Mesenchymal stem cell (in vitro differentiated cells and primary cell): Measurements from ENCODE around the gene VEPH1.

Experiments
- DNase-seq: peaks from one replicate; pipeline ENCODE4 v3.0.0-alpha.2; 2013
- H2AFZ ChIP-seq: one replicate; pipeline ENCODE4 v1.6.1; 2013; ENCODE audit warnings: low read depth, mild to moderate bottlenecking, control low read depth, inconsistent platforms, low read length, moderate library complexity
- H2AK5ac ChIP-seq: 2 replicates; pipeline ENCODE4 v1.6.1; 2013; ENCODE audit warnings: low read length, moderate library complexity, mild to moderate bottlenecking, inconsistent platforms; ENCODE audit not compliant: severe bottlenecking
- H2BK120ac ChIP-seq: one replicate; pipeline ENCODE4 v1.6.1; 2013; ENCODE audit warnings: low read depth, mild to moderate bottlenecking, inconsistent platforms, low read length, moderate library complexity
- H2BK12ac ChIP-seq, 2 experiments: one replicate each; pipeline ENCODE4 v1.6.1; 2013; ENCODE audit warnings: inconsistent platforms in 2 of 2, low read length in 2 of 2, mild to moderate bottlenecking in 2 of 2, moderate library complexity in 2 of 2, control low read depth in 1 of 2
- H2BK15ac ChIP-seq: one replicate; pipeline ENCODE4 v1.6.1; 2013; ENCODE audit warnings: mild to moderate bottlenecking, low read depth, inconsistent platforms; ENCODE audit not compliant: poor library complexity, severe bottlenecking
- H2BK5ac ChIP-seq: 2 replicates; pipeline ENCODE4 v1.6.1; 2013; ENCODE audit warnings: low read depth, mild to moderate bottlenecking, low read length, control low read depth, inconsistent platforms; ENCODE audit not compliant: poor library complexity, severe bottlenecking
- H3K14ac ChIP-seq, 2 experiments: one replicate each; pipeline ENCODE4 v1.6.1; 2013; ENCODE audit warnings: inconsistent platforms in 2 of 2, low read length in 2 of 2, control low read depth in 1 of 2, mild to moderate bottlenecking in 1 of 2, moderate library complexity in 1 of 2
- H3K18ac ChIP-seq, 2 experiments: one replicate each; pipeline ENCODE4 v1.6.1; 2013; ENCODE audit warnings: inconsistent platforms in 2 of 2, low read length in 2 of 2, control low read depth in 1 of 2, low read depth in 1 of 2, mild to moderate bottlenecking in 1 of 2
- H3K23ac ChIP-seq, 2 experiments: one replicate each; pipeline ENCODE4 v1.6.1; 2013; ENCODE audit warnings: inconsistent platforms in 2 of 2, low read length in 2 of 2, mild to moderate bottlenecking in 2 of 2, moderate library complexity in 2 of 2, control low read depth in 1 of 2
- H3K27ac ChIP-seq: 2 replicates; pipeline ENCODE4 v1.5.1; 2013; ENCODE audit warnings: mild to moderate bottlenecking, moderate library complexity, low read length, control low read depth, inconsistent platforms; ENCODE audit not compliant: poor library complexity, severe bottlenecking
- H3K27me3 ChIP-seq, 2 experiments: 2 replicates each; pipeline versions ENCODE4 v1.6.1 to v1.7.0; 2013; ENCODE audit warnings: low read length in 2 of 2, mild to moderate bottlenecking in 2 of 2, moderate library complexity in 2 of 2, control low read depth in 1 of 2, inconsistent platforms in 1 of 2; ENCODE audit not compliant: control insufficient read depth in 1 of 2, insufficient read depth in 1 of 2
- H3K36me3 ChIP-seq, 2 experiments: 2 replicates each; pipeline versions ENCODE4 v1.6.1 to v1.7.0; 2013; ENCODE audit warnings: low read length in 2 of 2, control low read depth in 1 of 2, inconsistent platforms in 1 of 2, low read depth in 1 of 2, mild to moderate bottlenecking in 1 of 2; ENCODE audit not compliant: insufficient read depth in 2 of 2, control insufficient read depth in 1 of 2
- H3K4ac ChIP-seq, 2 experiments: one replicate each; pipeline ENCODE4 v1.6.1; 2013; ENCODE audit warnings: inconsistent platforms in 2 of 2, low read length in 2 of 2, mild to moderate bottlenecking in 2 of 2, moderate library complexity in 2 of 2, control low read depth in 1 of 2, low read depth in 1 of 2
- H3K4me1 ChIP-seq: 2 replicates; pipeline ENCODE4 v1.6.1; 2013; ENCODE audit warnings: low read depth, low read length, control low read depth; ENCODE audit not compliant: control insufficient read depth, insufficient read depth
- H3K4me2 ChIP-seq: 2 replicates; pipeline ENCODE4 v1.6.1; 2013; ENCODE audit warnings: low read length, mild to moderate bottlenecking, inconsistent platforms; ENCODE audit not compliant: poor library complexity, severe bottlenecking
- H3K4me3 ChIP-seq, 2 experiments: 2 replicates each; pipeline versions ENCODE4 v1.5.1 to v1.7.0; 2013; ENCODE audit warnings: low read length in 2 of 2, mild to moderate bottlenecking in 2 of 2, control low read depth in 1 of 2, low read depth in 1 of 2; ENCODE audit not compliant: insufficient read depth in 1 of 2
- H3K79me1 ChIP-seq: replicated peaks from 2 replicates; pipeline ENCODE4 v1.6.1; 2013; ENCODE audit warnings: mild to moderate bottlenecking, control low read depth, low read length, inconsistent platforms; ENCODE audit not compliant: poor library complexity, severe bottlenecking
- H3K9ac ChIP-seq: 2 replicates; pipeline ENCODE4 v1.7.0; 2013; ENCODE audit warnings: mild to moderate bottlenecking, low read length, moderate library complexity
- H3K9me3 ChIP-seq: 2 replicates; pipeline ENCODE4 v1.7.0; 2013; ENCODE audit warnings: mild to moderate bottlenecking, low read length; ENCODE audit not compliant: control insufficient read depth
- H4K8ac ChIP-seq: one replicate; pipeline ENCODE4 v1.6.1; 2013; ENCODE audit warnings: inconsistent platforms, mild to moderate bottlenecking, low read length, moderate library complexity
- H4K91ac ChIP-seq: one replicate; pipeline ENCODE4 v1.6.1; 2013; ENCODE audit warnings: mild to moderate bottlenecking, low read length, inconsistent platforms
- WGBS: methylation state at CpG from one replicate; pipeline ENCODE4 v1.1.7; 2013; ENCODE audit warnings: mixed read lengths; 5-methylcytosine and 5-hydroxymethylcytosine counted together

Gene VEPH1

GRCh38 chr3:157313186-157313585, 190.0 kb downstream of the VEPH1 start:
- Histone ChIP-seq H3K4ac (no peak overlapping the region), H3K27ac (no peak overlapping the region), H2BK12ac (no peak overlapping the region), H3K4me3 (no peak overlapping the region), H2BK120ac (no peak overlapping the region), H3K4me1 (peaks cover under 1% of the 10 kb centered on the region), H3K27me3 (no peaks in the 10 kb centered on the region), H2BK5ac (no peak overlapping the region), H4K8ac (no peak overlapping the region), H2BK15ac (no peak overlapping the region), H3K14ac (no peak overlapping the region), H2AK5ac (no peak overlapping the region), H2AFZ (no peak overlapping the region), H3K9ac (no peak overlapping the region), H3K23ac (no peak overlapping the region), H3K36me3 (no peaks in the 10 kb centered on the region), H3K4me2 (no peak overlapping the region), H4K91ac (no peak overlapping the region), H3K79me1 (no peaks in the 10 kb centered on the region), H3K18ac (no peak overlapping the region), H3K9me3 (no peaks in the 10 kb centered on the region)
- no peak for DNase-seq
- 98% methylated on average over 3 of the region's 4 CpGs for WGBS

- Histone ChIP-seq H2AK5ac (no peak overlapping the region), H3K79me1 (no peaks in the 10 kb centered on the region), H3K4me3 (no peak overlapping the region), H3K4ac (no peak overlapping the region), H3K36me3 (no peaks in the 10 kb centered on the region), H3K9ac (peak overlapping the region; percentile 46), H3K4me2 (no peak overlapping the region), H3K14ac (no peak overlapping the region), H4K91ac (no peak overlapping the region), H3K23ac (no peak overlapping the region), H2BK120ac (no peak overlapping the region), H3K9me3 (no peaks in the 10 kb centered on the region), H2AFZ (no peak overlapping the region), H2BK15ac (no peak overlapping the region), H3K18ac (no peak overlapping the region), H3K4me1 (no peaks in the 10 kb centered on the region), H2BK5ac (no peak overlapping the region), H2BK12ac (no peak overlapping the region), H3K27me3 (no peaks in the 10 kb centered on the region), H4K8ac (no peak overlapping the region), H3K27ac (no peak overlapping the region)
- no peak for DNase-seq
These were observed 190.9 kb downstream of the VEPH1 start for GRCh38 chr3:157312376-157312745.

- H3K4ac ChIP-seq: no peak overlapping the region
- H2BK5ac ChIP-seq: no peak overlapping the region
- H3K18ac ChIP-seq: no peak overlapping the region
- H4K91ac ChIP-seq: no peak overlapping the region
- peak overlapping the region; percentile 46 for H3K9ac ChIP-seq
- H3K23ac ChIP-seq: no peak overlapping the region
- H4K8ac ChIP-seq: no peak overlapping the region
- H2BK15ac ChIP-seq: no peak overlapping the region
- H3K9me3 ChIP-seq: no peaks in the 10 kb centered on the region
- H3K14ac ChIP-seq: no peak overlapping the region
- no peak overlapping the region for H2AFZ ChIP-seq
- H3K4me2 ChIP-seq: no peak overlapping the region
- no peak overlapping the region for H3K4me3 ChIP-seq
- no peaks in the 10 kb centered on the region for H3K27me3 ChIP-seq
- no peak overlapping the region for H2AK5ac ChIP-seq
- DNase-seq: peak; percentile 33
- no peak overlapping the region for H2BK12ac ChIP-seq
- H3K27ac ChIP-seq: no peak overlapping the region
- H3K79me1 ChIP-seq: no peaks in the 10 kb centered on the region
- no peak overlapping the region for H2BK120ac ChIP-seq
- H3K4me1 ChIP-seq: no peaks in the 10 kb centered on the region
- no CpG with 5 or more reads among the region's 2 CpGs for WGBS
- H3K36me3 ChIP-seq: no peaks in the 10 kb centered on the region
These were observed 191.4 kb downstream of the VEPH1 start for GRCh38 chr3:157311633-157312375.

- no peak for DNase-seq
- Histone ChIP-seq H3K4ac (no peak overlapping the region), H2BK15ac (no peak overlapping the region), H2AFZ (no peak overlapping the region), H2BK5ac (no peak overlapping the region), H2BK120ac (no peak overlapping the region), H2AK5ac (no peak overlapping the region), H3K4me1 (no peaks in the 10 kb centered on the region), H3K14ac (no peak overlapping the region), H3K36me3 (no peaks in the 10 kb centered on the region), H3K4me2 (no peak overlapping the region), H2BK12ac (no peak overlapping the region), H4K8ac (no peak overlapping the region), H3K27me3 (no peaks in the 10 kb centered on the region), H3K18ac (no peak overlapping the region), H3K79me1 (no peaks in the 10 kb centered on the region), H3K27ac (no peak overlapping the region), H3K9ac (no peak overlapping the region), H3K9me3 (no peaks in the 10 kb centered on the region), H3K23ac (no peak overlapping the region), H4K91ac (no peak overlapping the region), H3K4me3 (no peak overlapping the region)
- WGBS: 100% methylated on average over 2 of the region's 6 CpGs
These were observed 192.7 kb downstream of the VEPH1 start for GRCh38 chr3:157310329-157311052.
